Measurements from ENCODE around the gene DENND1A.

DNA sequence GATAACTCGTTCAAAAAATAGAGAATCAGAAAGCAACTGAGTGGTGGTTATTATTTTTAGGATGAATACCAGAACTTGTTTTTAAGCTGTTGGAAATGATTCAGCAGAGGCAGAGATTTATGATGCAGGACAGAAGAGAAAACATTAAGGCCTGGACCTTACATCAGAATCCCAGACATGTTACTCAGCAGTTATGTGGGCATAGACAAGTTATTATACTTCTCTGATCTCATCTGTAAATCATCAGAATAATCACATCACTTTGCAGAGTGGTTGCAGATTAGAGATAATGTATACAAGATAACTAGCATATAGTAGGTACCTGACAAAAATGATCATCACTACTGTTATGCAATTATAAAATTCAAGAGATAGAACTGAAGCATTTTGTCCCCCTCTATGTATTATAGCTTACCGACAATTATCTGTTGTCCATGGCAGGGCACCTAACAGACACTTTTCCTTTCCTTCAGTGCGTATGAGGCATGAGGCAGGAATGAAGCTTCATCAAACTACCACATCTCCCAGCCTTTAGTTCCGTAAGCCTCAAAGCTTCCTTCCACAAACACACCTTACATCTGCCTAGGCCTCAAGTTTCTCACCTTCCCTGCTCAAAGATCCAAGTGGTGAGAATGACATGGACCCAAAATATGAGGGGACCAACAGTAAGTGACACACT lies 165.9 kb downstream of the DENND1A start:
- TF ChIP-seq FOXM1 (IDR thresholded peaks at IDR 0.05; ENCODE audit: borderline replicate concordance) (no peak), TARDBP (IDR thresholded peaks at IDR 0.05) (no peak), ZNF384 (IDR thresholded peaks at IDR 0.05) (no peak), L3MBTL2 (conservative IDR thresholded peaks at IDR 0.05) (no peak), ARNT (IDR thresholded peaks at IDR 0.05) (no peak), ELF4 (IDR thresholded peaks at IDR 0.05) (no peak), BHLHE40 (IDR thresholded peaks at IDR 0.05; ENCODE audit: borderline replicate concordance) (no peak)

Measured in HEK293T (cell line).